HG03469 (cell line): ENCODE results near the gene THAP10.
"Not testable (repeated sequence)": the region's sequence is repeated elsewhere in the genome, so short reads cannot be mapped to it uniquely, and the experiment has no call there.

Experiments
- ATAC-seq: cut with Tn5 transposase; IDR thresholded peaks from one replicate; pipeline ENCODE4 v1.9.1; 2021; ENCODE audit warnings: mild to moderate bottlenecking, moderate library complexity, moderate number of reproducible peaks; ENCODE audit not compliant: unreplicated experiment

Gene THAP10

GRCh38 chr15:70892002-70892911 is at the start of gene THAP10, which contains the start of gene LRRC49:
TSS of gene THAP10 (minus strand) at chr15:70892433. CDS start at chr15:70892272, 161 bp downstream.
TSS of gene LRRC49 (plus strand) at chr15:70892826. CDS start at chr15:70892895, 69 bp downstream.
- no peak for ATAC-seq

GRCh38 chr15:70936326-70936725 is 44.1 kb upstream of the THAP10 start:
- no peak for ATAC-seq

GRCh38 chr15:70935631-70936030 is 43.4 kb upstream of the THAP10 start:
- ATAC-seq, result no peak

GRCh38 chr15:70933411-70933810 is 41.2 kb upstream of the THAP10 start:
- no peak for ATAC-seq

GRCh38 chr15:70932397-70932796 is 40.2 kb upstream of the THAP10 start:
- no peak for ATAC-seq

GRCh38 chr15:70931821-70932220 is 39.6 kb upstream of the THAP10 start:
- no peak for ATAC-seq

GRCh38 chr15:70926914-70927313 is 34.7 kb upstream of the THAP10 start:
- not testable (repeated sequence) for ATAC-seq

- no peak for ATAC-seq
These were observed 31.3 kb upstream of the THAP10 start for GRCh38 chr15:70923311-70924080.

GRCh38 chr15:70922119-70922518 is 29.9 kb upstream of the THAP10 start:
- ATAC-seq, result no peak

- ATAC-seq, result no peak
These were observed 28.9 kb upstream of the THAP10 start for GRCh38 chr15:70920981-70921696.

GRCh38 chr15:70917955-70918354 is 25.7 kb upstream of the THAP10 start:
- no peak for ATAC-seq

- ATAC-seq, result no peak
These were observed 24.3 kb upstream of the THAP10 start for GRCh38 chr15:70916531-70916930.

GRCh38 chr15:70912187-70912586 is 20.0 kb upstream of the THAP10 start:
- ATAC-seq, result no peak

GRCh38 chr15:70910958-70911357 is 18.7 kb upstream of the THAP10 start:
- no peak for ATAC-seq

- ATAC-seq, result no peak
These were observed 15.7 kb upstream of the THAP10 start for GRCh38 chr15:70907784-70908471.

- no peak for ATAC-seq
These were observed 14.6 kb upstream of the THAP10 start for GRCh38 chr15:70906842-70907241.

- ATAC-seq, result no peak
These were observed 9.9 kb upstream of the THAP10 start for GRCh38 chr15:70902107-70902506.

GRCh38 chr15:70892912-70893560 is 803 bp upstream of the THAP10 start:
- ATAC-seq, result no peak

GRCh38 chr15:70882361-70882760 is 9.9 kb downstream of the THAP10 start:
- ATAC-seq, result no peak

GRCh38 chr15:70880781-70881180 is 11.5 kb downstream of the THAP10 start:
- no peak for ATAC-seq
